Caki2 (cell line): ENCODE data around the gene MAPRE3. TPM values are rescaled to one million over a fixed set of nuclear protein-coding genes. Genes with fewer than 3 reads are reported as not detected.
"Not testable (repeated sequence)": the region's sequence is repeated elsewhere in the genome, so short reads cannot be mapped to it uniquely, and the experiment has no call there.

Experiments
- DNase-seq: peaks from one replicate; pipeline ENCODE4 v3.0.0-alpha.2; 2015; ENCODE audit warnings: low read depth
- in situ Hi-C: cut with HindIII; loops from 2 replicates; pipeline ENCODE4 v1.10.0; 2016; ENCODE audit warnings: low sequenced_read_pairs, low pct_unique_long_range_greater_than_20kb, mixed read lengths
- total RNA-seq: library from RNA; depleted of rRNA; stranded (reverse); fragments of >200 nt; shearing (Covaris generic); gene quantifications from 2 replicates; pipeline ENCODE4 v1.2.3, GENCODE V29; 2014; ENCODE audit warnings: low replicate concordance; rRNA removed

The MAPRE3 gene
- total RNA-seq = 25.9 and 33.5 TPM in 2 replicates

- in situ Hi-C loops = no loop called here
- peak; percentile 98 for DNase-seq
These were observed at the start of gene MAPRE3 for GRCh38 chr2:26970244-26970927. MAPRE3 (plus strand) TSS chr2:26970637; CDS start chr2:27022219, 51,582 bp downstream.

- no peak for DNase-seq
- in situ Hi-C loops = no loop called here
These were observed 49.1 kb upstream of the MAPRE3 start for GRCh38 chr2:26921323-26921722.

DNA sequence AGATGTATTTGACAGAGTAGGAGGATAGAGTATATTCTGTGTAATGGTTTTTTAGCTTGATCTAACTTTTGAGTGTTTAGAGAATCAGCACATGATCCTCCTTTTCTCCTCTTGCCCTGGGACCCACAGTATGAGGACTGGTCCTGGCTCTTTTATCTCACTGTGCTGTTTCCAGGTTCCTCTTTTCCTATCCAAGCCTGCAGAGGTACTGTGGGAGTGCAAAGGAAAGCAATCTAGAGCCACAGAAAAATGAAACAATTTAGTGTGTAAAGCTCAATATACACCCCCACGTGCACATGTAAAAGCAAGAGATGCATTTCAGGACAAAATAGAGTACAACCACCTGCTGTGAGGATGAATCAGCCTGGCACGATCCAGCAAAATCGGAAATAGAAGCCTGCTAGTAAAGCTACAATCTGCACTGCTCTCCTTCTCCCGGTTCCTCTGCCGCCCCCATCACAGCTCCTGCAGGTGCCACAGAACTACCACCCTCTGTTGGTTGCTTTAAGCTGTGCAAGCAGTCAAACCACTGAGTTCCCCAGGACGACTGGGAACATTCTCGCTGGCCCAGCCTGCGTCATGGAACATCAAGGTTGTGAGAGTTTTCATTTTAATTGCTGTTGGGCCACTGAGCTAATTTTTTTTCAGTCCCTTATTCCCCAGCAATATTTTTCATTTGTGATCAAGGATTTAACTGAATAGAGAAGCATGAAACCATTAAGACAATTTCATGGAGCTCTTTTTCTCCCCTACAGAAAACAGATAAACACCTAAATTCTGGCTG lies 47.8 kb upstream of the MAPRE3 start:
- in situ Hi-C loops = no loop called here
- peak; percentile 17 for DNase-seq

GRCh38 chr2:26923189-26923466 lies 47.3 kb upstream of the MAPRE3 start:
- DNase-seq, in situ Hi-C loops: not testable (repeated sequence)

DNA sequence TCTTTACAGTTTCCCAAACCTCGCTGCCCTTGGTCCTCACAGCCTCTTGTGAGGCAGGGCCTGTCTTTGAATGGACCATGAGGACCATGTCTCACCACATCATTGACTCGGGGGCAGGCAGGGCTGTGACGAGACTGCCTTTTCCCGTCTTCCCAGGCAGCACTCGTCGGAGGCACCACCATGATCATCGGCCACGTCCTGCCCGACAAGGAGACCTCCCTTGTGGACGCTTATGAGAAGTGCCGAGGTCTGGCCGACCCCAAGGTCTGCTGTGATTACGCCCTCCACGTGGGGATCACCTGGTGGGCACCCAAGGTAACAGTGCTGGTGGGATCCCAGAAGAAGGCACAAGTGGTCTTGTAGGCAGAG lies 45.7 kb upstream of the MAPRE3 start:
- in situ Hi-C loops = no loop called here

DNA sequence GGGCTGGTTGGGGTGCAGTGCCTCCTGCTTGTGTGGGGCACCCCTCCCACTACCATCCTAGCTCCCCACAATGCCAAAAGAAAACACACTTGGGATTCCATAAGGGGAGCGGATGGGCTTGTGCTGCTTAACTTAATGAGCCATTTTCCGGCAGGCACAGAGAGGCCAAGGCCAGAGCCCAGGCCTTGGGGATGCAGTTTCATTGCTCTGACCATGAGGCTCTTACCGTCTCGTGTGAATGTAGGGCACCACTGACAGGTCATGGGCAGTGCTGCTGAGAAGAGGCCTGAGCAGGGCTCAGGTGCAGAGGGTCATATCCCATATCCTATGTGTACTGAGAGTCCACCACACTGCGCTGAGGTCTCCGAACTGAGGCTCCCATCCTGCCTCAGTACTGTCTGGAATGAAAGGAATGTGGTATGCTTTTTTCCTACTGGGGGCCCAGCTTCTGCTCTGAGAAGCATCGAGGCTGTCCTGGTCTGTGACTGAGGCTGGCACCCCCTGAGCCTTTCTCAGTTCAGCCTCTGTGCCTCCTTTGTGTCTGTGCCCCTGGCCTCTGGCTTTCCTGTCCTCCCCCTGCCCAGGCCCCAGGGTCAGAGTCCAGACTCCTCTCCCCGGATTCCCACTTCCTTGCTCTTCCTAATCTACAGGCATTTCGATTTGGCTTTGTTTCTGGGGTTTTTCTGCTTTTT lies 45.2 kb upstream of the MAPRE3 start:
- DNase-seq = no peak
- in situ Hi-C loops = no loop called here

More for the DNA sequence above, 45.7 kb upstream of the MAPRE3 start:
- no peak for DNase-seq

- in situ Hi-C loops = no loop called here
- no peak for DNase-seq
These were observed 43.2 kb upstream of the MAPRE3 start for GRCh38 chr2:26927221-26927620.

DNA sequence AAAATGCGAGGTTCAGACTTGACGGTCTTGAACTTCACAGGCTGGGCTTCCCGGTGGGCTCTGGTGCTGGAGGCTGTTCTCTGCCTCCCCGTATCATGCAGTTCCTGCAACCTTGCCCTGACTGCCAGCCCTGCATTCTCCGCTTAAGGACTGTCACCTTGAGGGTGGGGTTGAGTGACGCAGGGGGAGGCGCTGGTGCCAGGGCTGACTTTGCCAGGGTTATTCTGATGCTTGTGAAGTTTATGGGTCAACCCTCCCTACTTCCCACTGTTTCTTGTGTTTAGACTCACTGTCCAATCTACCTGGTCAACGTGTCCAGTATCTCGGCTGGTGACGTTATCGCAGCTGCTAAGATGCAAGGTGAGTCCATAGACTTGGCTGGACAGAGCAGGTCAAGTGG lies 37.5 kb upstream of the MAPRE3 start:
- DNase-seq = no peak
- in situ Hi-C loops = no loop called here

DNA sequence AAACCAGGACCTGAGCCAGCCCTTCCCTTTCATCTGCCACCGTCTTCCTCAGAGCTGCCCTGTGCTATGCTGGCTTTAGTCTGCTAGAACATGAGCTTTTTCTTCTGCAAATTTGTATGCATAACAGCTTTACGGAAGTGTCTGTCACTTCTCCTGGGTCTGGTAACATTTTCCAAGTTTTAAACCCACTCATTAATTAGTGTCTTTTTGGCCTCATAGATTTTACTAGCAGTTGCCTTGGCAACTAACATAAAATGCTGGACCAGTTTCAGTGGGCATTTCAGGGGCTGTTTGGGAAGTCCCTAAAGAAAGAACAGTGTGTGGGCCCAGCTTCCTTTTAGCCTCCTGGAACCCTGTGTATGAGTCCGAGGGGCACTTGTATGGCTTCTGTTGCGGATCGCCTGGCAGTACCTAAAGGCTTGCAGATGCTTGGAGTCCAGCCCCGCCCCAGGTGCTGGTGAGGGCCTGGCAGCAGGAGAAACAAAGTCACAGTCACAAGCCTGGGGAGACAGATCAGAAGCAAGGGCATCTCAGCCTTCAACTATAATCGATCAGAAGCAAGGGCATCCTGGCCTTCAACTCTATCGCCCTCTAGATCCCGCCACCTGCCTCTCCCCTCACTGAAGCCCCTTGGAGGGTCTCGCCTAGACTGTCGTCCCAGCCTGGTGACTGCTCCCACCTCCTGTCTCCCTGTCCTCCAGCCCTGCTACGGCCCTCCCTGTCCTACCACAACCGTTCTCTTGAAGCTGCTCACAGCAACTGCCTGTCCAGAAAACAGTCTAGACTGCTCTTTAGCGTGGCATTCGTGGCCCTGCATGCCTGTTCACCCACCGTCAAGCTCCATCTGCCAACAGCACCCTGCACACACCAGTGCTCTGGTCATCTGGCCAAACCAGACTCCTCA lies 36.8 kb upstream of the MAPRE3 start:
- in situ Hi-C loops = no loop called here
- no peak for DNase-seq

GRCh38 chr2:26934335-26934724 lies 36.1 kb upstream of the MAPRE3 start:
- in situ Hi-C loops = no loop called here
- no peak for DNase-seq

DNA sequence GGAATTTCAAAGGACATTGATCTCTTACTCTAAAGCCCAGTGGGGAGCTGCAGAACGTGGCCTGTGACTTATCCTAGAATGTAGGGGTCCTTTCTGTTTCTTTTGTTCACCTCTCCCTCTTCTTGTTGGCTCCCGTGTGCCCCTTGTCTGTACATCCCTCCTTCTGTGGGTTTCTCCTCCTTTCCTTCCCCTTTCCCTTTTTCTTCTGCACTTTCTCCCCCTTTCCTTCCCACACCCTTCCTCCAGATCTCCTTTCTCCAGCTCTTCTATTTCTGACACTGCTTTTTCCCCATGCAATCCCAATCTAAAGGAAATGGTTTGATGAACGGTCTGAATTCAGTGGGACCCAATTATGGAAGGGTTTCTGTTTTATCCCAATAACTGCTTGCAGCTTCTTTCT lies 35.5 kb upstream of the MAPRE3 start:
- in situ Hi-C loops = no loop called here
- no peak for DNase-seq

DNA sequence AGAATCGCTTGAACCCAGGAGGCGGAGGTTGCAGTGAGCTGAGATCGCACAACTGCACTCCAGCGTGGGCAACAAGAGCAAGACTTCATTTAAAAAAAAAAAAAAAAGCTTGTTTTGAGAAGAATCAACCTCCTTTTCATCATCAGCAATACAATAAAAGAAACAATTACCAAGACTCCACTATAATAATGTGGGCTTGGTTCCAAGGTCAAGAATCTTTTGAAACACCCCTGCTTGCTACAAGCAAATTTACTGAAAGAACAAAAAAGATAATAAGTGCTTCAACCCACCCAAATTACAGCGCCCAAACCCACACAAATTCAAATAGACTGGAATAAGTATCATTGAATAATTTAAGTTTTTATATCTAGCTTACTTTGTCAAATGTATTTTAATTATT lies 33.6 kb upstream of the MAPRE3 start:
- in situ Hi-C loops = no loop called here
- DNase-seq = no peak

DNA sequence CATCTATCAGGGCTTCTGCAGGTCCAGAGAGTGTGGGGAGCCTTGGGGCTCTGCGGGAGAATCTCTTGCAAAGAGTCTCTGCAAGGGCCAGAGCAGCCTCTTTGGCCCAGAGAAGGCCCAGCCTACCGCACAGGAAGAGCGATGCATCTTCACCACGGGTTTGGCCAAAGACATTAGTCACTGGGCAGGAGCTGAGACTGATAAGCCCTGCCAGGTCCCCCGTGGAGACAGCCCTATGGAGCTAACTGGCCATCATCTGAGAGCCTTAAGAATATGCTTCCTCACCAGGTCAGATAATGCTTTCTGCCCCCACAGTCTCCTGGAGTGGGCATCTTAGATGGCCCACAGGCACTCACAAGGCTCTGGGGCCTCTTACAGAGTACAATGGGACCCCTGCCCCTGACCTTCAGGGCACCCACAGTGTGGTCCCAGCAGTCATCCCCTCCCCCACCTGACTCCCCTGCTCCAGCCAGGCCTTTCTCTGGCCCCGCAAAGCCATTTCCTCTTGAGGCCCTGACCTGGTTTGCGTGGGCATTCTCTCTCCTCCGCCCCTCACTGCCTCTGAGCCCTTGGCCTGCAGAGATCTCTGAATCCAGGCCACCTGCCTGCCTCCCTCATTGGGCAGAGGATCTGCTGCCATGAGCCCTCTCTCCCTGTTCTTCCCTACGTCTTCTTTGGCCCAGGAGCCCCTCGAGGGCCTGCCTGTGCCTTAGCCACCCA lies 31.9 kb upstream of the MAPRE3 start:
- DNase-seq = no peak
- in situ Hi-C loops = no loop called here

GRCh38 chr2:26940001-26940400 lies 30.4 kb upstream of the MAPRE3 start:
- no peak for DNase-seq
- in situ Hi-C loops = no loop called here

DNA sequence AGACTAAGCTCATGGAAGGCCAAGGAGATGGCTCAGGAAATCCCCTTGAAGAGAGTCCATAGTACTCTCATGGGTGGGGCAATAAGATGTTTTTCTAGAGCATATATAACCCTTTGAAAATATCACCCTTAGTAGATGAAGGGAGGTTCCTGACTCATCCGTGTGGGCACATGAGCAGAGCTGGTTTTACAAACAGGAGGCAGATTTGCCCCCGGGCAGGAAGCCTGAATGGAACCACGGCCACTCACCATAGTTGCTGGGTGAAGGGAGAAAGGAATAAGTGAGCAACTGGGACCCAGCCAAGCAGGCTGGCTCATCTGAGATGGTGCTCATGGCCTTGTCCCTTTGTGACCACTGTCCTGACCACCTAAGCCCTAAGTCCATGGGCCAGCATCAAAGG lies 29.0 kb upstream of the MAPRE3 start:
- DNase-seq = no peak
- in situ Hi-C loops = no loop called here

- in situ Hi-C loops = no loop called here
- peak; percentile 38 for DNase-seq
These were observed 27.7 kb upstream of the MAPRE3 start for GRCh38 chr2:26942543-26943295.

GRCh38 chr2:26945991-26946750 lies 24.3 kb upstream of the MAPRE3 start:
- DNase-seq = no peak
- in situ Hi-C loops = no loop called here
